ENCODE data around the gene SMARCA2.

Gene SMARCA2

DNA sequence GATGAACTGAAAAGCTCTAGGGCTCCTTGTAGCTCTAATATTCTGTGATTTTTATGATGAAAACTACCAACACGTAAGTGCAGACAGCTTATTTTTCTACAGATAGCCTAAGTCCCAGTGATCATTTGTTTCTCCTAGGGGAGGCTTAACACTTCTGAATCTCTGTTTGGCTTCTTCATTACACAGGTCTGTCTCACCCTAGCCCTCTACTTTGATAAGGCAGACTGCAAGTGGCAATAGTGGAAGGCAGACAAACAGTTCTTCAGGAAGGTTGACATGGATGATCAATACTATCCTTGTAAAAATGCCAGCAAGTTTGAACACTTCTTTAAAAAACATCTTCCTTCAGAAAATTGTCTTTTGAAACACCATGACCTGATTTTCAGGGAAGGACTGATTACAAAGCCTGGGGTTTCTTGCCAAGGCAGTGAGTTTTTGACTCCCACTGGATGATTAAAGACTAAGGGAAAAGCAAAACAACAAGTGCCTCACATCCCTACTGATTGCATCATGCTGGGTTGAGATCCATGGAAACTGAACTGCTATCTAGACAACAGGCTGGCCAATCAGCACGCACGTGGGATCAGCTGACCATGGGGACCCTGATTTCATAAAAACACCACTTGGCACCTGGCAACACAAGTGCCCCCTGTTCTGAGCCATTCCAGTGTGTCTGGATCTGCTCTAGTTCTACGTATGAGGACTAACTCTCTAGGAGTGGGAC lies 212.2 kb downstream of the SMARCA2 start:
- H3K27ac ChIP-seq (ENCODE audit: low read depth, low read length), result no peak overlapping the region
- no peak overlapping the region for H3K4me3 ChIP-seq (ENCODE audit: low read length)
- H3K4me1 ChIP-seq (ENCODE audit: control insufficient read depth, insufficient read depth, low read length), result peaks cover 3% of the 10 kb centered on the region
- no peaks in the 10 kb centered on the region for H3K36me3 ChIP-seq (ENCODE audit: control insufficient read depth, insufficient read depth, low read length)
- H3K27me3 ChIP-seq (ENCODE audit: control insufficient read depth, insufficient read depth, low read length), result no peaks in the 10 kb centered on the region
- no peak overlapping the region for H3K9ac ChIP-seq (ENCODE audit: low read length)

DNA sequence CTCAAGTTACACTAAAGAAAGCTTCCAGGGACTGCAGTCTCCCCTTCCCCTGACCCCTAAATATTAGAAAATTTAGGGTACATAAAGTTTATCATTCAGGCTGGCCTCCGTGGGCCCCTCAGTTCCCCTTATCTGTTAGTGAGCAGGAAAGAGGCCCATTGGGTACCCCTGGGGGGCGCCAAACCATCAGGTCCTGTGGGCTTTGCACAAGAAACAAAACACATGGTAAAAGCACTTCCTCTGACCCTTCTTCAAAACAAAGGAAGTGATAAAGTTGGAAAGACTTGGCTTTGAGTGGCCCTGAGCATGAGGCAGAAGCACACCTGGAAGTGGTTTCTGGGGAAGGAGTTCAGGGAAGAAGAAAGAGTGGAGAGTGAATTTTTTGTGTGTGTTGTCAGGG lies 213.0 kb downstream of the SMARCA2 start:
- H3K27ac ChIP-seq (ENCODE audit: low read depth, low read length), result no peak overlapping the region

DNA sequence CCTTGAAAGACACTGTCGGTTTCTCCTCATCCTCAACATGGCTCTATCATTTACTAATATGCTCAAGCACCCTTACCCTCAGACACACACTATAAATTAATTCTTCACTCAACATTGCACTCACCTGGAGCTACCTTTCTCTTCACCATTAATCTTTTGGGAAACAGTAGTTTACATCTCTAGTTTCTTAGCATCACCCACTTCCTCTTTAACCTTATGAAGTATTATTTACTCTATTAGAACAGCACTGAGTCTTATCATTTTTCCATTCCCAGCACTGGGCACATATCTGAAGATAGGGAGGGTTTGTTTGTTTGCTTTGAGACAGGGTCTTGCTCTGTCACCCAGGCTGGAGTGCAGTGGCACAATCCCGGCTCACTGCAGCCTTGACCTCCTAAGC lies 213.5 kb downstream of the SMARCA2 start:
- H3K9ac ChIP-seq (ENCODE audit: low read length), result no peak overlapping the region
- no peak overlapping the region for H3K4me3 ChIP-seq (ENCODE audit: low read length)
- H3K4me1 ChIP-seq (ENCODE audit: control insufficient read depth, insufficient read depth, low read length), result peaks cover 4% of the 10 kb centered on the region
- no peak overlapping the region for H3K27ac ChIP-seq (ENCODE audit: low read depth, low read length)
- no peaks in the 10 kb centered on the region for H3K27me3 ChIP-seq (ENCODE audit: control insufficient read depth, insufficient read depth, low read length)
- H3K36me3 ChIP-seq (ENCODE audit: control insufficient read depth, insufficient read depth, low read length), result no peaks in the 10 kb centered on the region

More for the DNA sequence above, 213.0 kb downstream of the SMARCA2 start:
- Histone ChIP-seq H3K4me1 (ENCODE audit: control insufficient read depth, insufficient read depth, low read length) (peaks cover 3% of the 10 kb centered on the region), H3K4me3 (ENCODE audit: low read length) (no peak overlapping the region), H3K9ac (ENCODE audit: low read length) (no peak overlapping the region), H3K36me3 (ENCODE audit: control insufficient read depth, insufficient read depth, low read length) (no peaks in the 10 kb centered on the region), H3K27me3 (ENCODE audit: control insufficient read depth, insufficient read depth, low read length) (no peaks in the 10 kb centered on the region)

DNA sequence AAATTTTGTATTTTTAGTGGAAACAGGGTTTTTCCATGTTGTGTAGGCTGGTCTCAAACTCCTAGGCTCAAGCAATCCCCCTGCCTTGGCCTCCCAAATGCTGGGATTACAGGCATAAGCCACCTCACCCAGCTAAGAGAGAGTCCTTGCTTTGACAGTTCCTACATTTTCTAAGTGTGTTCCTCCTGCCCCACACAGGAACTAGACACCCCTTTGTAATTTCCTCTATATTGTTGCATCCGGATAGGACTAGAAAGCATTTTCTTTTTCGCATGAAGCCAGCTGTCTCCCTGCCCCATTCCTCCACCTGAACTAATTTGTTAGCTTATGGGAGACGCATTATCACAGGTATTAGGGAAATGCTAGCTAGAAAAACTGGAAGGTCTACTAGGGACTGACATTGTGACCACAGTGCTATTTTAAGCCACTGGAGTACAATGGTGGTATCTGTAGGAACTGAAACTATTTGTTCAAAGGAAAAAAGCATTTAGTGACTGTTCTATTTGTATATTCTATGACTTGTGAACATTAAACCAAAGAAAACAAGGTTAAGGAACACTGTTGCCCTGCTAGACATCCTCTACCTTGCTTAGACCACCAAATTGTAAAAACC lies 214.1 kb downstream of the SMARCA2 start:
- Histone ChIP-seq H3K27ac (ENCODE audit: low read depth, low read length) (no peak overlapping the region), H3K9ac (ENCODE audit: low read length) (no peak overlapping the region), H3K4me3 (ENCODE audit: low read length) (no peak overlapping the region), H3K36me3 (ENCODE audit: control insufficient read depth, insufficient read depth, low read length) (no peaks in the 10 kb centered on the region), H3K4me1 (ENCODE audit: control insufficient read depth, insufficient read depth, low read length) (peaks cover 6% of the 10 kb centered on the region), H3K27me3 (ENCODE audit: control insufficient read depth, insufficient read depth, low read length) (no peaks in the 10 kb centered on the region)

DNA sequence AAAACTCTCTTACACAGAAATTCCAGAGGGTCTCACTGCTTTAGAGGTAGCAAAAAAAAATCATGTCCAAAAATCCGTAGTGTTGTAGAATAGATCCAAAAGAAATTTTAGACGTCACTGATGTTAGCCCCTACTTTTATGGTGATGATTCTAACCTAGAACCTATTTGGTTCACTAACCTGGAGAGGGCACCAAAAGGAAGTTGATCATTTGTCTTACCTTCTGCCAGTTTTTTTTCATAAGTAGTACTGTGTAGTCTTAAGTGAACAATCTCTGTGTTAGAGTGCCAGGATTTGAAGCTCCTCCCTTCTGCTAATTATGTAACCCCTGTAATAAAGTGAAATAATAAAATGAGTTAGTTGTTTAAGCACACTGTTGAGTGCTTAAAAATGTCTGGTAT lies 215.2 kb downstream of the SMARCA2 start:
- H3K27ac ChIP-seq (ENCODE audit: low read depth, low read length), result no peak overlapping the region
- no peak overlapping the region for H3K4me3 ChIP-seq (ENCODE audit: low read length)
- no peaks in the 10 kb centered on the region for H3K36me3 ChIP-seq (ENCODE audit: control insufficient read depth, insufficient read depth, low read length)
- H3K4me1 ChIP-seq (ENCODE audit: control insufficient read depth, insufficient read depth, low read length), result peaks cover 8% of the 10 kb centered on the region
- H3K27me3 ChIP-seq (ENCODE audit: control insufficient read depth, insufficient read depth, low read length), result no peaks in the 10 kb centered on the region
- no peak overlapping the region for H3K9ac ChIP-seq (ENCODE audit: low read length)

DNA sequence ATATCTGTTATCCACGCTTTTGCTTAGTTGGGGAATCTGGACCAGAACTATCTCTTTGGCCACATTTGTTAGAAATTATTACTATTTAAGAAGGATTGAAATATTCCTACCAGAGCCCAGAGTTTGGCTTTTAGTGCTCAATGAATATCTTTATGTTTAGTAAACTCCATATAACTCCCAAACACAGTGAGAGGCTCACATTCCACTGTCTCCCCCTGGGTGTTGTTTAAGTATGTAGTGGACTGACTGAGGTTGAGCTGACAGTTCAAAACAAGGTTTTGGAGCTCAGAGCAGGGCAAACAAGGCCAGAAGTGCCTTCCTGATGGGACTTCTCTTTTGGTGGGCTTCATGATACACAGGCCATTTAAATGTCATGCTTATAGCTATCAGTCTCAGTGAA lies 216.0 kb downstream of the SMARCA2 start:
- Histone ChIP-seq H3K4me3 (ENCODE audit: low read length) (no peak overlapping the region), H3K27me3 (ENCODE audit: control insufficient read depth, insufficient read depth, low read length) (no peaks in the 10 kb centered on the region), H3K4me1 (ENCODE audit: control insufficient read depth, insufficient read depth, low read length) (peaks cover 8% of the 10 kb centered on the region), H3K27ac (ENCODE audit: low read depth, low read length) (no peak overlapping the region), H3K9ac (ENCODE audit: low read length) (no peak overlapping the region), H3K36me3 (ENCODE audit: control insufficient read depth, insufficient read depth, low read length) (no peaks in the 10 kb centered on the region)

DNA sequence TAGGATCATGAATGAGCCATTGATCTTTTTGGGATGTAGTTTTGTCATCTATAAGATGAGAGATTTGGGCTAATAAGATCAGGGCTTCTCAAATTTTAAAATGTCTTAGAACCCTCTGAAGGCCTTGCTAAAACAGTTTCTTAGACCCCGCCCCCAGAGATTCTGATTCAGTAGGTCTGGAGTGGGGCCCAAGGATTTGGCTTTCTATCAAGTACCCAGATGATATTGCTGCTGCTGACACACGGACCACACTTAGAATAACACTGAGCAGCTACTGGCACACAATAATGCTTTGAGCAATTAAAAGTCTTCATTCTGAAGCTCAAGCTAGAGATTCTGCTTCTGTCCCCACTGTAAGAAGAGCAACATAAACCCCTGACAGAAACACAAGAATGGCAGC lies 216.7 kb downstream of the SMARCA2 start:
- Histone ChIP-seq H3K36me3 (ENCODE audit: control insufficient read depth, insufficient read depth, low read length) (no peaks in the 10 kb centered on the region), H3K4me1 (ENCODE audit: control insufficient read depth, insufficient read depth, low read length) (peaks cover 8% of the 10 kb centered on the region), H3K27me3 (ENCODE audit: control insufficient read depth, insufficient read depth, low read length) (no peaks in the 10 kb centered on the region), H3K4me3 (ENCODE audit: low read length) (no peak overlapping the region), H3K9ac (ENCODE audit: low read length) (no peak overlapping the region), H3K27ac (ENCODE audit: low read depth, low read length) (no peak overlapping the region)

DNA sequence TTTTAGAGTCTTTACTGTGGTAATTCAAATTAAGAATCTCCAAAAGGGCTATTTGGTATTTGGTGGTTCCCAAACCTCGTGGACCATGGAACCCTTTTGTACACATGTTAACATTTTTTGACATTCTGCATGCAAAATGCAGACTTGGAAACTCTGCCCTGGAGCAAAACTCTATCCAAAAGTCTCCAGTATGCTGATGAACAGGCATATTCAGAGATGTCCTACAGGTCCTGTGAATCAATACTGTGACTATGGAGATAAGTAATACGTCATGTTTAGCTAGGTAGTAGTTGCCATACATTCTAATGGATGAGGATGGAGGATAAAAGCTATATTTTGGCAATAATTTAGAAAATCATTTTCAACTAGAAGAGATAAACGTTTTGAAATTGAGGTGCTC lies 218.1 kb downstream of the SMARCA2 start:
- no peak overlapping the region for H3K27ac ChIP-seq (ENCODE audit: low read depth, low read length)
- H3K4me3 ChIP-seq (ENCODE audit: low read length), result no peak overlapping the region
- H3K9ac ChIP-seq (ENCODE audit: low read length), result no peak overlapping the region
- H3K36me3 ChIP-seq (ENCODE audit: control insufficient read depth, insufficient read depth, low read length), result no peaks in the 10 kb centered on the region
- H3K27me3 ChIP-seq (ENCODE audit: control insufficient read depth, insufficient read depth, low read length), result no peaks in the 10 kb centered on the region
- H3K4me1 ChIP-seq (ENCODE audit: control insufficient read depth, insufficient read depth, low read length), result peaks cover 8% of the 10 kb centered on the region

DNA sequence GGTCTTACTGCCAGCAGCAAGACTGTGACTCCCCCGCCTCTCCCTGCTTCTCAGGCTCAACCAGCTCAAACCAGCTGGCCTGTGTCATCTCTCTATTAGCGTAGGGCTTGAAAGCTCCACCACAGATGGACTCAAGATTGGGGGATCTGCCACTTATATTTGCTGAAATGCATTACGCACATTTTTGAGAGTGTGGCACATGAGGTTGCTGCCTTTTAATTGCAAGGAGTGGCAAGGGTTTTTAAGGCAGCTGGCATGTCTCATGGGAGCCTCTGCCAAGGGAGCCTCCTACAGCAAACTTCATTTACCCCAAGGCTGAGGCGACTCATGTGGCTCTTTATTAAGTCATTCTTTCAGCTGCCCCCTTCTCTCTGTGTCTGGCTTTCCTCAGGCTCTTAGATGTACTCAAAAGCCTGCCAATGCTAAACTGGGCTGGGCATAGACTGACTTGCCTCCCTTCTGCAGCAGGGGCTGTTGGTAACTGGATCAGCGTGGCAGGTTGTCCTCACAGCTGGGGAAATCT lies 219.3 kb downstream of the SMARCA2 start:
- H3K27me3 ChIP-seq (ENCODE audit: control insufficient read depth, insufficient read depth, low read length), result no peaks in the 10 kb centered on the region
- peaks cover 8% of the 10 kb centered on the region for H3K4me1 ChIP-seq (ENCODE audit: control insufficient read depth, insufficient read depth, low read length)
- H3K27ac ChIP-seq (ENCODE audit: low read depth, low read length), result no peak overlapping the region
- H3K36me3 ChIP-seq (ENCODE audit: control insufficient read depth, insufficient read depth, low read length), result no peaks in the 10 kb centered on the region
- no peak overlapping the region for H3K4me3 ChIP-seq (ENCODE audit: low read length)
- no peak overlapping the region for H3K9ac ChIP-seq (ENCODE audit: low read length)

DNA sequence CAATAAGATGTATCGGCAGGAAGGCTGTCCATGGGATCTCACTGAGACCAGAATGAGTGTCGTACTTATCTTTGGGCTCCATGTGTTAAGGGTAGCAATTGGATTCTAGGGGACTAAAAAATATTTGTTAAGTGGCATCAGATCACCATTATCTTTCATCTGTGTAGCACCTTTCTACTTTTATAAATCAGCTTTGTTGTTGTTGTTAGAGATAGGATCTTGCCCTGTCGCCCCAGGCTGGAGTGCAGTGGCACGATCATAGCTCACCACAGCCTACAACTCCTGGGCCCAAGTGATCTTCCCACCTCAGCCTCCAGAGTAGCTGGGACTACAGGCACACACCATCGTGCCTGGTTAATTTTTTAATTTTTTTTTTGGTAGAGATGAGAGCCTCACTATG lies 220.5 kb downstream of the SMARCA2 start:
- Histone ChIP-seq H3K27me3 (ENCODE audit: control insufficient read depth, insufficient read depth, low read length) (no peaks in the 10 kb centered on the region), H3K4me1 (ENCODE audit: control insufficient read depth, insufficient read depth, low read length) (peaks cover 8% of the 10 kb centered on the region), H3K36me3 (ENCODE audit: control insufficient read depth, insufficient read depth, low read length) (no peaks in the 10 kb centered on the region), H3K9ac (ENCODE audit: low read length) (no peak overlapping the region), H3K4me3 (ENCODE audit: low read length) (no peak overlapping the region), H3K27ac (ENCODE audit: low read depth, low read length) (no peak overlapping the region)

DNA sequence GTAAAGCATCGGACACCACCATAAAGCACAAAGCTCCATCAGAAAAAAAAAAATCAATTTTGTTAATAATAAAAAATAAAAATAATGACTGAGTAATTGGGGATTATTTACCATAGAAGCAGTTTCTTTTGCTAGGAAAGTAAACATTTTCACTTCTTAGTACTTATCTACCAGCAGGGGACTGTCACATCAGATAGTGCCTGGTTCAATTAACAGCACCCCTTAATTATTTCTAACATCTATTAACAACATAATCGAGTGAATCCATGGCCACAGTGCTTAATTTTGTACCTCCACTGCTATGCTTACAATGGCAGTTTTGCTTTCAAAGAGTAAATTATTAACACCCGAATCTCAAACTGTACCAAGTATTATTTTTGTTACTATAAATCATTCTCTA lies 221.7 kb downstream of the SMARCA2 start:
- Histone ChIP-seq H3K36me3 (ENCODE audit: control insufficient read depth, insufficient read depth, low read length) (no peaks in the 10 kb centered on the region), H3K9ac (ENCODE audit: low read length) (no peak overlapping the region), H3K27ac (ENCODE audit: low read depth, low read length) (no peak overlapping the region)

DNA sequence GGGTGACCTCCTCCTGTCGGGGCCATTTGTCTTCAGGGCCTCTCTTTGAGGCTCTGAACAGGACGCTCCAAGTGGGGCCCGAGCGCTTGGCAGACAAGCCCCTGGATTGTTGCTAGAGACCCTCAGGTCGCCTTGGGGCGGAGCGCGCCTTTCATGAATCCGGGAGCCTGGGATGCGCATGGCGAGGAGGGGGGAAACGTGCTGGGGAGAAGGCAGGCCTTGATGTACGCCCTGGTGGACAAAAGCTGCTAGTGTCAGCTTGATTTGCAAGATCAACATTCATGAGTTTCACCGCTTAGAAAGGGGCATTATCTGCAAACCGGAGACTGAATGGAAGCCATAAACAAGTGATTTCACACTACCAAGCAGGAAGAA lies 226.3 kb downstream of the SMARCA2 start:
- no peaks in the 10 kb centered on the region for H3K27me3 ChIP-seq (ENCODE audit: control insufficient read depth, insufficient read depth, low read length)
- H3K36me3 ChIP-seq (ENCODE audit: control insufficient read depth, insufficient read depth, low read length), result no peaks in the 10 kb centered on the region
- H3K27ac ChIP-seq (ENCODE audit: low read depth, low read length), result no peak overlapping the region
- H3K4me3 ChIP-seq (ENCODE audit: low read length), result peak overlapping the region; percentile 87
- H3K4me1 ChIP-seq (ENCODE audit: control insufficient read depth, insufficient read depth, low read length), result no peaks in the 10 kb centered on the region
- H3K9ac ChIP-seq (ENCODE audit: low read length), result no peak overlapping the region

More for the DNA sequence above, 221.7 kb downstream of the SMARCA2 start:
- no peak overlapping the region for H3K4me3 ChIP-seq (ENCODE audit: low read length)
- no peaks in the 10 kb centered on the region for H3K27me3 ChIP-seq (ENCODE audit: control insufficient read depth, insufficient read depth, low read length)
- H3K4me1 ChIP-seq (ENCODE audit: control insufficient read depth, insufficient read depth, low read length), result peaks cover 8% of the 10 kb centered on the region

All from rectal smooth muscle tissue (tissue), 1 donor.